Activated T-helper 1 cell treated with anti-CD3 and anti-CD28 coated beads, Interleukin-12 subunit alpha, Interleukin-12 subunit beta, Interleukin-2, Interleukin-4 antibody, amounts not matched to agents 30 ng/mL and 10 ng/mL and 1 ng/mL, durations not matched to agents 14 hours and 24 hours and 36 hours (primary cell): ENCODE data around the gene GREB1. TPM values are rescaled to one million over a fixed set of nuclear protein-coding genes. Genes with fewer than 3 reads are reported as not detected.

ENCODE experiments used
- DNase-seq: peaks from one replicate; pipeline ENCODE4 v3.0.0; 2021; ENCODE audit warnings: low spot score
- H3K27ac Mint-ChIP-seq: one replicate; pipeline ENCODE4 v1.8.0; 2021; ENCODE audit warnings: mild to moderate bottlenecking, mixed read lengths
- H3K27me3 Mint-ChIP-seq: one replicate; pipeline ENCODE4 v1.8.0; 2022; ENCODE audit warnings: mild to moderate bottlenecking, moderate library complexity, mixed read lengths; ENCODE audit not compliant: insufficient read depth
- H3K36me3 Mint-ChIP-seq: one replicate; pipeline ENCODE4 v1.8.0; 2021; ENCODE audit warnings: low read depth, mixed read lengths
- H3K4me1 Mint-ChIP-seq: one replicate; pipeline ENCODE4 v1.8.0; 2021; ENCODE audit warnings: low read depth, mixed read lengths
- H3K4me3 Mint-ChIP-seq: one replicate; pipeline ENCODE4 v1.8.0; 2021; ENCODE audit warnings: mild to moderate bottlenecking, moderate library complexity, mixed read lengths
- H3K9me3 Mint-ChIP-seq: one replicate; pipeline ENCODE4 v1.8.0; 2021; ENCODE audit warnings: mixed read lengths
- intact Hi-C: fragments of 100-400 bp; cut with micrococcal nuclease; formaldehyde crosslinking; loops from one replicate; pipeline ENCODE4 v1.15.1; 2024
- total RNA-seq: library from RNA; stranded (reverse); gene quantifications from 2 replicates; pipeline ENCODE4 v1.2.3, GENCODE V29; 2022

Gene GREB1
- total RNA-seq = 0.10 and 0.41 TPM in 2 replicates

GRCh38 chr2:11533278-11534070, at the start of gene GREB1:
Gene GREB1, plus strand, starts transcription at chr2:11534045. Its CDS starts 22,570 bp downstream, at chr2:11556615.
- Mint-ChIP-seq H3K4me3 (no peak within 1 kb of the TSS), H3K9me3 (no peaks in the 10 kb centered on the region), H3K36me3 (no peaks in the 10 kb centered on the region), H3K4me1 (no peaks in the 10 kb centered on the region), H3K27me3 (peaks cover 24% of the 10 kb centered on the region), H3K27ac (no peak within 1 kb of the TSS)
- no peak for DNase-seq
- intact Hi-C loops = no loop called here

GRCh38 chr2:11488809-11489208, 45.0 kb upstream of the GREB1 start:
- H3K36me3 Mint-ChIP-seq = no peaks in the 10 kb centered on the region
- no peaks in the 10 kb centered on the region for H3K9me3 Mint-ChIP-seq
- DNase-seq = no peak
- H3K4me1 Mint-ChIP-seq = no peaks in the 10 kb centered on the region
- H3K27me3 Mint-ChIP-seq = peaks cover 20% of the 10 kb centered on the region
- no peak overlapping the region for H3K4me3 Mint-ChIP-seq
- intact Hi-C loops = no loop called here
- no peak overlapping the region for H3K27ac Mint-ChIP-seq

- Mint-ChIP-seq H3K9me3 (no peaks in the 10 kb centered on the region), H3K4me3 (no peak overlapping the region), H3K4me1 (no peaks in the 10 kb centered on the region), H3K36me3 (no peaks in the 10 kb centered on the region), H3K27ac (no peak overlapping the region), H3K27me3 (peaks cover 14% of the 10 kb centered on the region)
- intact Hi-C loops = no loop called here
- DNase-seq = no peak
Measured at GRCh38 chr2:11490194-11490593, 43.7 kb upstream of the GREB1 start.

- no peaks in the 10 kb centered on the region for H3K36me3 Mint-ChIP-seq
- intact Hi-C loops = no loop called here
Measured at GRCh38 chr2:11491348-11491933, 42.4 kb upstream of the GREB1 start.

GRCh38 chr2:11492244-11492643, 41.6 kb upstream of the GREB1 start:
- no peak for DNase-seq
- Mint-ChIP-seq H3K4me1 (no peaks in the 10 kb centered on the region), H3K4me3 (no peak overlapping the region), H3K27me3 (peaks cover 3% of the 10 kb centered on the region), H3K27ac (no peak overlapping the region), H3K9me3 (no peaks in the 10 kb centered on the region), H3K36me3 (no peaks in the 10 kb centered on the region)
- intact Hi-C loops = no loop called here

More at GRCh38 chr2:11491348-11491933, 42.4 kb upstream of the GREB1 start:
- DNase-seq = no peak
- H3K27me3 Mint-ChIP-seq = peaks cover 3% of the 10 kb centered on the region
- H3K4me3 Mint-ChIP-seq = no peak overlapping the region
- H3K27ac Mint-ChIP-seq = no peak overlapping the region
- H3K4me1 Mint-ChIP-seq = no peaks in the 10 kb centered on the region
- H3K9me3 Mint-ChIP-seq = no peaks in the 10 kb centered on the region

GRCh38 chr2:11492720-11493119, 41.1 kb upstream of the GREB1 start:
- no peak for DNase-seq
- Mint-ChIP-seq H3K9me3 (no peaks in the 10 kb centered on the region), H3K27ac (no peak overlapping the region), H3K27me3 (peaks cover 6% of the 10 kb centered on the region), H3K4me3 (no peak overlapping the region), H3K4me1 (no peaks in the 10 kb centered on the region), H3K36me3 (no peaks in the 10 kb centered on the region)
- intact Hi-C loops = no loop called here

- Mint-ChIP-seq H3K27me3 (peaks cover 6% of the 10 kb centered on the region), H3K9me3 (no peaks in the 10 kb centered on the region), H3K27ac (no peak overlapping the region), H3K4me1 (no peaks in the 10 kb centered on the region), H3K4me3 (no peak overlapping the region), H3K36me3 (no peaks in the 10 kb centered on the region)
- DNase-seq = no peak
- intact Hi-C loops = no loop called here
Measured at GRCh38 chr2:11493282-11493681, 40.6 kb upstream of the GREB1 start.

- Mint-ChIP-seq H3K9me3 (no peaks in the 10 kb centered on the region), H3K4me1 (no peaks in the 10 kb centered on the region), H3K27ac (no peak overlapping the region), H3K4me3 (no peak overlapping the region), H3K36me3 (no peaks in the 10 kb centered on the region), H3K27me3 (peaks cover 6% of the 10 kb centered on the region)
- intact Hi-C loops = no loop called here
- no peak for DNase-seq
Measured at GRCh38 chr2:11494310-11494709, 39.5 kb upstream of the GREB1 start.

GRCh38 chr2:11495844-11496681, 37.8 kb upstream of the GREB1 start:
- Mint-ChIP-seq H3K4me1 (no peaks in the 10 kb centered on the region), H3K4me3 (no peak overlapping the region), H3K36me3 (no peaks in the 10 kb centered on the region), H3K27ac (no peak overlapping the region), H3K27me3 (peaks cover 6% of the 10 kb centered on the region), H3K9me3 (no peaks in the 10 kb centered on the region)
- intact Hi-C loops = no loop called here
- DNase-seq = no peak

- no peak overlapping the region for H3K4me3 Mint-ChIP-seq
- H3K27me3 Mint-ChIP-seq = peaks cover 6% of the 10 kb centered on the region
- H3K4me1 Mint-ChIP-seq = no peaks in the 10 kb centered on the region
- DNase-seq = no peak
- no peaks in the 10 kb centered on the region for H3K9me3 Mint-ChIP-seq
- intact Hi-C loops = no loop called here
- no peaks in the 10 kb centered on the region for H3K36me3 Mint-ChIP-seq
- no peak overlapping the region for H3K27ac Mint-ChIP-seq
Measured at GRCh38 chr2:11498543-11499034, 35.3 kb upstream of the GREB1 start.

GRCh38 chr2:11499081-11499743, 34.6 kb upstream of the GREB1 start:
- Mint-ChIP-seq H3K27ac (no peak overlapping the region), H3K36me3 (no peaks in the 10 kb centered on the region), H3K4me1 (no peaks in the 10 kb centered on the region), H3K9me3 (no peaks in the 10 kb centered on the region), H3K4me3 (no peak overlapping the region), H3K27me3 (peaks cover 6% of the 10 kb centered on the region)
- intact Hi-C loops = no loop called here
- no peak for DNase-seq

GRCh38 chr2:11500702-11501303, 33.0 kb upstream of the GREB1 start:
- H3K4me3 Mint-ChIP-seq = no peak overlapping the region
- no peak overlapping the region for H3K27ac Mint-ChIP-seq
- H3K4me1 Mint-ChIP-seq = no peaks in the 10 kb centered on the region
- no peak for DNase-seq
- H3K36me3 Mint-ChIP-seq = no peaks in the 10 kb centered on the region
- no peaks in the 10 kb centered on the region for H3K9me3 Mint-ChIP-seq
- intact Hi-C loops = no loop called here
- peaks cover 6% of the 10 kb centered on the region for H3K27me3 Mint-ChIP-seq
